ENCODE data around the gene TNFRSF17. TPM values are rescaled to one million over a fixed set of nuclear protein-coding genes. Genes with fewer than 3 reads are reported as not detected.

The TNFRSF17 gene
- total RNA-seq, 1 donor from 2014 or later: not detected

DNA sequence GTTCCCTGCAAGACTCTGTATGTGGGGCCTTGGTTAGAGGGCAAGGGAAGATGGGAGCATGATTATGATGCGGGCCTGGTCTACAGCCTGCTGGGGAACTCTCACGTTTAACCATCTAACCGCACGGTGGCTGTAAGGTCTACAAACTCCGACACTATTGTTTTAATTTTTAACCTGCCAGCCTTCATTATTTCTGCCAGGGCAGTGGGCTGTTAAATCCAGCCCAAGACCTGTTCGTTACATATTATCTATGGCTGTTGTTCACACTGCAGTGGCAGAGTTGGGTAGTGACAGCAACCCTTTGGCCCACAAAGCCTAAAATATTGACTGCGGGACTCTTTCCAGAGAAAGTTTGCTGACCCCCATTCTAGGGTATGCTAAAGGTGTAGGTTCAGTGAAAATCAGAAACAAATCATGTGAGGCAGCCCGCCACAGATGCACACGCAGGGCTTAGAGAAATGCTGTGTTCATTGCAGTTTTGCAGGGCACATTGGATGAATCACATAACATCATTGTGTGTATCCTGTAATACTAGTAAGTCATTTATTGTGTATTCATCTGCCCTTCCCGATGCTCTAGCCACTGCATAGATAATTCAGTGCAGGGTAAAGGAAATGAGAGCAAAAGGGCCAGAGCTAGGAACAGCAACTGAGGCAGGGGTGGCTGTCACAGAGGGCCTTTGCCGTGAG lies 25.8 kb downstream of the TNFRSF17 start:
- no peaks in the 10 kb centered on the region for H3K36me3 Mint-ChIP-seq (ENCODE audit: low read depth, unreplicated experiment)
- no peak overlapping the region for H3K27ac Mint-ChIP-seq (ENCODE audit: unreplicated experiment)
- no peaks in the 10 kb centered on the region for H3K27me3 Mint-ChIP-seq (ENCODE audit: unreplicated experiment)
- peaks cover 10% of the 10 kb centered on the region for H3K4me1 Mint-ChIP-seq (ENCODE audit: unreplicated experiment)
- H3K4me3 Mint-ChIP-seq (ENCODE audit: unreplicated experiment): no peak overlapping the region
- DNase-seq (ENCODE audit: low spot score): no peak
- no peak for TF ChIP-seq CTCF (IDR thresholded peaks at IDR 0.05; ENCODE audit: unreplicated experiment)
- no peaks in the 10 kb centered on the region for H3K9me3 Mint-ChIP-seq (ENCODE audit: unreplicated experiment)

- Mint-ChIP-seq H3K4me1 (ENCODE audit: unreplicated experiment) (peaks cover 10% of the 10 kb centered on the region), H3K36me3 (ENCODE audit: low read depth, unreplicated experiment) (no peaks in the 10 kb centered on the region), H3K4me3 (ENCODE audit: unreplicated experiment) (no peak overlapping the region), H3K9me3 (ENCODE audit: unreplicated experiment) (no peaks in the 10 kb centered on the region), H3K27ac (ENCODE audit: unreplicated experiment) (no peak overlapping the region), H3K27me3 (ENCODE audit: unreplicated experiment) (no peaks in the 10 kb centered on the region)
- TF ChIP-seq CTCF (IDR thresholded peaks at IDR 0.05; ENCODE audit: unreplicated experiment): no peak
- no peak for DNase-seq (ENCODE audit: low spot score)
Measured at GRCh38 chr16:11992008-11992584, 27.1 kb downstream of the TNFRSF17 start.

- Mint-ChIP-seq H3K4me3 (ENCODE audit: unreplicated experiment) (no peak overlapping the region), H3K4me1 (ENCODE audit: unreplicated experiment) (peaks cover 10% of the 10 kb centered on the region), H3K36me3 (ENCODE audit: low read depth, unreplicated experiment) (no peaks in the 10 kb centered on the region), H3K9me3 (ENCODE audit: unreplicated experiment) (no peaks in the 10 kb centered on the region), H3K27ac (ENCODE audit: unreplicated experiment) (no peak overlapping the region), H3K27me3 (ENCODE audit: unreplicated experiment) (no peaks in the 10 kb centered on the region)
- no peak for TF ChIP-seq CTCF (IDR thresholded peaks at IDR 0.05; ENCODE audit: unreplicated experiment)
- no peak for DNase-seq (ENCODE audit: low spot score)
Measured at GRCh38 chr16:11992586-11993524, 27.8 kb downstream of the TNFRSF17 start.

GRCh38 chr16:11994143-11995119 lies 29.4 kb downstream of the TNFRSF17 start:
- Mint-ChIP-seq H3K4me1 (ENCODE audit: unreplicated experiment) (peaks cover 12% of the 10 kb centered on the region), H3K27me3 (ENCODE audit: unreplicated experiment) (no peaks in the 10 kb centered on the region), H3K9me3 (ENCODE audit: unreplicated experiment) (no peaks in the 10 kb centered on the region), H3K36me3 (ENCODE audit: low read depth, unreplicated experiment) (no peaks in the 10 kb centered on the region), H3K4me3 (ENCODE audit: unreplicated experiment) (no peak overlapping the region), H3K27ac (ENCODE audit: unreplicated experiment) (peak overlapping the region; percentile 53)
- no peak for DNase-seq (ENCODE audit: low spot score)
- no peak for TF ChIP-seq CTCF (IDR thresholded peaks at IDR 0.05; ENCODE audit: unreplicated experiment)
